Mesendoderm (in vitro differentiated cells): ENCODE measurements around the gene ENC1.

Experiments
- DNase-seq: peaks from one replicate; pipeline ENCODE4 v3.0.0; 2013
- H2AK5ac ChIP-seq: 2 replicates; pipeline ENCODE4 v1.6.1; 2013; ENCODE audit warnings: low read length, inconsistent platforms
- H2BK120ac ChIP-seq: 2 replicates; pipeline ENCODE4 v1.6.1; 2013; ENCODE audit warnings: low read depth, mild to moderate bottlenecking, low read length, moderate library complexity, mixed read lengths
- H2BK15ac ChIP-seq: replicated peaks from 2 replicates; pipeline ENCODE4 v1.6.1; 2013; ENCODE audit warnings: low read depth, mild to moderate bottlenecking, moderate library complexity
- H2BK5ac ChIP-seq: 2 replicates; pipeline ENCODE4 v1.6.1; 2013; ENCODE audit warnings: low read length, inconsistent platforms
- H3K18ac ChIP-seq: 2 replicates; pipeline ENCODE4 v1.6.1; 2013; ENCODE audit warnings: mild to moderate bottlenecking, low read length, mixed read lengths
- H3K23ac ChIP-seq: one replicate; pipeline ENCODE4 v1.6.1; 2013; ENCODE audit warnings: low read length
- H3K27ac ChIP-seq: 2 replicates; pipeline ENCODE4 v1.5.1; 2013; ENCODE audit warnings: low read depth, mild to moderate bottlenecking, inconsistent platforms, low read length, moderate library complexity
- H3K27me3 ChIP-seq: 2 replicates; pipeline ENCODE4 v1.6.1; 2013; ENCODE audit warnings: low read length, control low read depth, mild to moderate bottlenecking, inconsistent platforms; ENCODE audit not compliant: insufficient read depth, poor library complexity
- H3K36me3 ChIP-seq: 2 replicates; pipeline ENCODE4 v1.6.1; 2013; ENCODE audit warnings: low read length, inconsistent platforms; ENCODE audit not compliant: control insufficient read depth, insufficient read depth
- H3K4ac ChIP-seq: one replicate; pipeline ENCODE4 v1.6.1; 2013; ENCODE audit warnings: low read depth, mild to moderate bottlenecking, low read length, moderate library complexity
- H3K4me1 ChIP-seq: 2 replicates; pipeline ENCODE4 v1.6.1; 2013; ENCODE audit warnings: low read depth, low read length, inconsistent platforms; ENCODE audit not compliant: control insufficient read depth
- H3K4me2 ChIP-seq: 2 replicates; pipeline ENCODE4 v1.6.1; 2013; ENCODE audit warnings: low read length
- H3K4me3 ChIP-seq: 2 replicates; pipeline ENCODE4 v1.5.1; 2013; ENCODE audit warnings: mild to moderate bottlenecking, low read length
- H3K56ac ChIP-seq: one replicate; pipeline ENCODE4 v1.6.1; 2013; ENCODE audit warnings: low read length
- H3K79me1 ChIP-seq: 2 replicates; pipeline ENCODE4 v1.6.1; 2013; ENCODE audit warnings: low read length, inconsistent platforms
- H3K79me2 ChIP-seq: 2 replicates; pipeline ENCODE4 v1.6.1; 2013; ENCODE audit warnings: mild to moderate bottlenecking, low read length; ENCODE audit not compliant: control insufficient read depth, insufficient read depth
- H3K9ac ChIP-seq: 2 replicates; pipeline ENCODE4 v1.6.1; 2013; ENCODE audit warnings: low read length, inconsistent platforms
- H4K5ac ChIP-seq: one replicate; pipeline ENCODE4 v1.6.1; 2013; ENCODE audit warnings: low read length
- H4K8ac ChIP-seq: one replicate; pipeline ENCODE4 v1.6.1; 2013; ENCODE audit warnings: low read depth, mild to moderate bottlenecking, control low read depth, low read length, moderate library complexity
- WGBS: extraction: QIAGEN DNeasy Blood & Tissue Kit; methylation state at CpG from one replicate; pipeline ENCODE4 v1.1.7; 2013; ENCODE audit warnings: low lambda C conversion rate, missing lambda C conversion rate; ENCODE audit not compliant: insufficient coverage; ENCODE audit errors: extremely low coverage; 5-methylcytosine and 5-hydroxymethylcytosine counted together

The ENC1 gene

GRCh38 chr5:74655206-74655605 is 14.7 kb upstream of the ENC1 start:
- no peak overlapping the region for H3K56ac ChIP-seq
- WGBS = no CpG with 5 or more reads among the region's 6 CpGs
- DNase-seq = no peak
- no peak overlapping the region for H2AK5ac ChIP-seq
- no peaks in the 10 kb centered on the region for H3K4me1 ChIP-seq
- H3K27me3 ChIP-seq = no peaks in the 10 kb centered on the region
- no peaks in the 10 kb centered on the region for H3K79me2 ChIP-seq
- no peak overlapping the region for H4K8ac ChIP-seq
- no peak overlapping the region for H4K5ac ChIP-seq
- H3K79me1 ChIP-seq = no peaks in the 10 kb centered on the region
- no peak overlapping the region for H3K4me3 ChIP-seq
- no peaks in the 10 kb centered on the region for H3K36me3 ChIP-seq
- no peak overlapping the region for H3K27ac ChIP-seq
- no peak overlapping the region for H3K9ac ChIP-seq
- H3K23ac ChIP-seq = no peak overlapping the region
- H2BK120ac ChIP-seq = no peak overlapping the region
- H3K4ac ChIP-seq = no peak overlapping the region
- H2BK5ac ChIP-seq = no peak overlapping the region
- H3K18ac ChIP-seq = no peak overlapping the region
- H2BK15ac ChIP-seq = no peak overlapping the region
- H3K4me2 ChIP-seq = no peak overlapping the region

GRCh38 chr5:74653991-74654390 is 13.5 kb upstream of the ENC1 start:
- H3K18ac ChIP-seq = no peak overlapping the region
- no CpG with 5 or more reads among the region's 5 CpGs for WGBS

GRCh38 chr5:74652576-74652975 is 12.0 kb upstream of the ENC1 start:
- H4K5ac ChIP-seq = no peak overlapping the region
- H3K56ac ChIP-seq = no peak overlapping the region
- no peak overlapping the region for H3K23ac ChIP-seq
- H3K4me2 ChIP-seq = no peak overlapping the region
- H2BK5ac ChIP-seq = no peak overlapping the region
- H3K27ac ChIP-seq = no peak overlapping the region
- H2AK5ac ChIP-seq = no peak overlapping the region
- no peak overlapping the region for H3K4ac ChIP-seq
- no peak overlapping the region for H2BK120ac ChIP-seq
- H3K36me3 ChIP-seq = no peaks in the 10 kb centered on the region
- no peaks in the 10 kb centered on the region for H3K27me3 ChIP-seq
- H3K4me1 ChIP-seq = no peaks in the 10 kb centered on the region
- no peak overlapping the region for H4K8ac ChIP-seq
- no CpG with 5 or more reads among the region's 3 CpGs for WGBS
- H3K4me3 ChIP-seq = no peak overlapping the region
- no peak for DNase-seq
- H3K9ac ChIP-seq = no peak overlapping the region
- H3K79me2 ChIP-seq = no peaks in the 10 kb centered on the region
- H2BK15ac ChIP-seq = no peak overlapping the region
- H3K79me1 ChIP-seq = no peaks in the 10 kb centered on the region
- no peak overlapping the region for H3K18ac ChIP-seq

More at GRCh38 chr5:74653991-74654390, 13.5 kb upstream of the ENC1 start:
- DNase-seq = no peak
- no peak overlapping the region for H2BK120ac ChIP-seq
- H2AK5ac ChIP-seq = no peak overlapping the region
- H4K8ac ChIP-seq = no peak overlapping the region
- no peak overlapping the region for H3K4me3 ChIP-seq
- no peak overlapping the region for H3K23ac ChIP-seq
- no peak overlapping the region for H3K9ac ChIP-seq
- H3K36me3 ChIP-seq = no peaks in the 10 kb centered on the region
- no peaks in the 10 kb centered on the region for H3K4me1 ChIP-seq
- no peak overlapping the region for H3K56ac ChIP-seq
- no peak overlapping the region for H2BK5ac ChIP-seq
- no peaks in the 10 kb centered on the region for H3K27me3 ChIP-seq
- no peak overlapping the region for H2BK15ac ChIP-seq
- H3K4me2 ChIP-seq = no peak overlapping the region
- H3K79me1 ChIP-seq = no peaks in the 10 kb centered on the region
- H3K79me2 ChIP-seq = no peaks in the 10 kb centered on the region
- no peak overlapping the region for H3K27ac ChIP-seq
- H3K4ac ChIP-seq = no peak overlapping the region
- no peak overlapping the region for H4K5ac ChIP-seq

GRCh38 chr5:74651710-74652109 is 11.2 kb upstream of the ENC1 start:
- no CpG with 5 or more reads among the region's 3 CpGs for WGBS
- Histone ChIP-seq H2BK120ac (no peak overlapping the region), H3K56ac (no peak overlapping the region)

GRCh38 chr5:74649421-74649973 is 9.0 kb upstream of the ENC1 start:
- Histone ChIP-seq H2BK15ac (no peak overlapping the region), H3K56ac (no peak overlapping the region), H2BK5ac (no peak overlapping the region), H3K4me3 (no peak overlapping the region), H2AK5ac (no peak overlapping the region), H3K9ac (no peak overlapping the region), H3K79me1 (no peaks in the 10 kb centered on the region), H2BK120ac (no peak overlapping the region), H3K4me2 (no peak overlapping the region), H3K18ac (no peak overlapping the region), H3K4ac (no peak overlapping the region), H4K5ac (no peak overlapping the region), H3K27me3 (no peaks in the 10 kb centered on the region), H3K79me2 (no peaks in the 10 kb centered on the region), H3K27ac (no peak overlapping the region), H3K23ac (no peak overlapping the region), H4K8ac (no peak overlapping the region), H3K4me1 (no peaks in the 10 kb centered on the region), H3K36me3 (no peaks in the 10 kb centered on the region)
- WGBS = no CpG with 5 or more reads among the region's 1 CpG
- DNase-seq = no peak

More at GRCh38 chr5:74651710-74652109, 11.2 kb upstream of the ENC1 start:
- H2BK15ac ChIP-seq = no peak overlapping the region
- H2AK5ac ChIP-seq = no peak overlapping the region
- H3K23ac ChIP-seq = no peak overlapping the region
- H4K5ac ChIP-seq = no peak overlapping the region
- no peaks in the 10 kb centered on the region for H3K27me3 ChIP-seq
- H3K4me1 ChIP-seq = no peaks in the 10 kb centered on the region
- no peak overlapping the region for H2BK5ac ChIP-seq
- H3K79me1 ChIP-seq = no peaks in the 10 kb centered on the region
- H3K4me3 ChIP-seq = no peak overlapping the region
- H3K36me3 ChIP-seq = no peaks in the 10 kb centered on the region
- no peaks in the 10 kb centered on the region for H3K79me2 ChIP-seq
- H3K18ac ChIP-seq = no peak overlapping the region
- H3K27ac ChIP-seq = no peak overlapping the region
- H4K8ac ChIP-seq = no peak overlapping the region
- DNase-seq = no peak
- no peak overlapping the region for H3K4me2 ChIP-seq
- no peak overlapping the region for H3K9ac ChIP-seq
- no peak overlapping the region for H3K4ac ChIP-seq

- Histone ChIP-seq H3K79me1 (no peaks in the 10 kb centered on the region), H3K36me3 (no peaks in the 10 kb centered on the region), H3K27ac (no peak overlapping the region), H3K9ac (no peak overlapping the region), H3K4me2 (no peak overlapping the region), H4K5ac (no peak overlapping the region), H2AK5ac (no peak overlapping the region), H3K79me2 (no peaks in the 10 kb centered on the region), H3K4ac (no peak overlapping the region), H3K4me1 (no peaks in the 10 kb centered on the region), H3K56ac (no peak overlapping the region), H3K18ac (no peak overlapping the region), H3K27me3 (no peaks in the 10 kb centered on the region), H2BK15ac (no peak overlapping the region), H3K4me3 (no peak overlapping the region), H2BK5ac (no peak overlapping the region), H4K8ac (no peak overlapping the region), H2BK120ac (no peak overlapping the region), H3K23ac (no peak overlapping the region)
- DNase-seq = peak; percentile 75
- no CpG with 5 or more reads among the region's 6 CpGs for WGBS
Observed at GRCh38 chr5:74648835-74649293, 8.3 kb upstream of the ENC1 start.
